GM12878 (cell line): ENCODE data around the gene TACC3. TPM values are rescaled to one million over a fixed set of nuclear protein-coding genes. Genes with fewer than 3 reads are reported as not detected.

Experiments used
- ATF7 ChIP-seq: fragments of 450-650 bp; IDR thresholded peaks from 2 replicates; pipeline ENCODE4 v1.6.1; 2016; ENCODE audit warnings: low read depth, mild to moderate bottlenecking
- CBFB ChIP-seq: IDR thresholded peaks from 2 replicates; pipeline ENCODE4 v1.6.1; 2016; ENCODE audit warnings: antibody characterized with exemption, low read depth
- CREM ChIP-seq: IDR thresholded peaks from 2 replicates; pipeline ENCODE4 v1.6.1; 2014; ENCODE audit warnings: antibody characterized with exemption, low read depth
- E4F1 ChIP-seq: fragments of 450-650 bp; IDR thresholded peaks from 2 replicates; pipeline ENCODE4 v1.6.1; 2018; ENCODE audit warnings: borderline replicate concordance, mild to moderate bottlenecking; ENCODE audit not compliant: partially characterized antibody
- ETV6 ChIP-seq, 2 experiments: fragments of 450-650 bp in 1 of 2; IDR thresholded peaks in 1 of 2; conservative IDR thresholded peaks in 1 of 2; 2 replicates each; pipeline ENCODE4 v1.6.1; 2014; ENCODE audit warnings: antibody characterized with exemption in 1 of 2, borderline replicate concordance in 1 of 2, low read depth in 1 of 2, mild to moderate bottlenecking in 1 of 2, moderate library complexity in 1 of 2
- HCFC1 ChIP-seq: fragments of 150-350 bp; IDR thresholded peaks from 2 replicates; pipeline ENCODE4 v1.6.1; 2014; ENCODE audit warnings: low read length
- IKZF1 ChIP-seq: fragments of 450-650 bp; conservative IDR thresholded peaks from 2 replicates; pipeline ENCODE4 v1.6.1; 2017; ENCODE audit warnings: antibody characterized with exemption, mild to moderate bottlenecking
- IKZF2 ChIP-seq, 2 experiments: fragments of 450-650 bp; IDR thresholded peaks; 2 replicates each; pipeline ENCODE4 v1.6.1; 2017; ENCODE audit warnings: mild to moderate bottlenecking in 2 of 2, moderate library complexity in 2 of 2
- NFXL1 ChIP-seq: fragments of 450-650 bp; IDR thresholded peaks from 2 replicates; pipeline ENCODE4 v1.6.1; 2017; ENCODE audit warnings: antibody characterized with exemption, mild to moderate bottlenecking, borderline replicate concordance
- POLR2AphosphoS5 ChIP-seq: IDR thresholded peaks from 2 replicates; pipeline ENCODE4 v1.6.1; 2011; ENCODE audit warnings: mild to moderate bottlenecking, low read length, inconsistent platforms
- RAD51 ChIP-seq: fragments of 450-650 bp; IDR thresholded peaks from 2 replicates; pipeline ENCODE4 v1.6.1; 2016; ENCODE audit warnings: moderate library complexity, mild to moderate bottlenecking, inconsistent platforms
- RCOR1 ChIP-seq: conservative IDR thresholded peaks from 2 replicates; pipeline ENCODE4 v1.6.1; 2012; ENCODE audit warnings: low read depth, low read length, improper control_type of control experiment
- SMARCA5 ChIP-seq: fragments of 450-650 bp; IDR thresholded peaks from 2 replicates; pipeline ENCODE4 v1.6.1; 2017; ENCODE audit warnings: mild to moderate bottlenecking
- SUZ12 ChIP-seq: fragments of 200-600 bp; sonication (generic); IDR thresholded peaks from one replicate; pipeline ENCODE4 v1.6.1; 2018; ENCODE audit warnings: antibody characterized with exemption, mild to moderate bottlenecking; ENCODE audit not compliant: unreplicated experiment
- ZNF687 ChIP-seq: fragments of 450-650 bp; IDR thresholded peaks from 2 replicates; pipeline ENCODE4 v1.6.1; 2017; ENCODE audit warnings: mild to moderate bottlenecking, moderate library complexity
- polyA plus RNA-seq, 11 experiments: library from polyadenylated mRNA; depleted of rRNA in 4 of 11; unstranded in 6 of 11; stranded (reverse) in 5 of 11; fragments of >200 nt; fragmentation: Nextera tagmentation in 4 of 11; fragmentation: Illumina TruSeq in 1 of 11; extraction: Ambion mirVana in 4 of 11; extraction: Trizol in 1 of 11; gene quantifications; 1 replicate in 1 of 11; 2 replicates in 10 of 11; pipeline versions ENCODE4 v1.2.1 to v1.2.3, GENCODE V29; 2011 to 2016; ENCODE audit warnings: inconsistent platforms in 2 of 11, missing spikeins in 2 of 11, low read depth in 1 of 11
- total RNA-seq, 4 experiments: library from RNA; depleted of rRNA in 3 of 4; stranded (reverse); fragments of >200 nt in 3 of 4; fragmentation: Illumina TruSeq in 1 of 4; extraction: Trizol in 1 of 4; gene quantifications; 2 replicates each; pipeline versions ENCODE4 v1.2.1 to v1.2.3, GENCODE V29; 2013 to 2021
- TF ChIP-seq, protein P1 (sequence below): fragments of 450-650 bp; IDR thresholded peaks from 2 replicates; pipeline ENCODE4 v1.6.1; 2016; ENCODE audit warnings: mild to moderate bottlenecking
- TF ChIP-seq, protein P2 (sequence below): fragments of 450-650 bp; IDR thresholded peaks from 2 replicates; pipeline ENCODE4 v1.6.1; 2017; ENCODE audit warnings: borderline replicate concordance
- TF ChIP-seq, protein P3 (sequence below): IDR thresholded peaks from 2 replicates; pipeline ENCODE4 v1.6.1; 2011; ENCODE audit warnings: borderline replicate concordance, low read depth, mild to moderate bottlenecking, moderate library complexity, low read length; ENCODE audit not compliant: insufficient read depth, poor library complexity, severe bottlenecking

TACC3 gene
- total and polyA plus RNA-seq, 10 of the 15 experiments (the other 5 are each of a cell fraction or from before 2014, with no cell fraction given) = 2.8 to 121 (median 73.3) TPM

- TF ChIP-seq E4F1 (peak; percentile 2), HCFC1 (peak; percentile 6; the same call in 1 of the 2 replicates), CREM (peak; percentile 81), IKZF2 (IDR thresholded peaks at IDR 0.05) (peak; percentile 39 to 46; a peak in 3 of 4 replicates), SUZ12 (no peak), RAD51 (no peak), POLR2AphosphoS5 (0 out of 2 replicates have a peak, but pooled peaks have one; percentile 17), RCOR1 (no peak), ZNF687 (no peak), CBFB (no peak), ETV6 (conservative IDR thresholded peaks at IDR 0.05 in 1 of 2, IDR thresholded peaks at IDR 0.05 in 1 of 2; ENCODE audit: borderline replicate concordance in 1 of 2, low read depth in 1 of 2) (no peak), IKZF1 (peak; percentile 24; the same call in 1 of the 2 replicates), ATF7 (no peak), SMARCA5 (0 out of 2 replicates have a peak, but pooled peaks have one; percentile 6), NFXL1 (no peak)
- TF ChIP-seq, protein P1, sequence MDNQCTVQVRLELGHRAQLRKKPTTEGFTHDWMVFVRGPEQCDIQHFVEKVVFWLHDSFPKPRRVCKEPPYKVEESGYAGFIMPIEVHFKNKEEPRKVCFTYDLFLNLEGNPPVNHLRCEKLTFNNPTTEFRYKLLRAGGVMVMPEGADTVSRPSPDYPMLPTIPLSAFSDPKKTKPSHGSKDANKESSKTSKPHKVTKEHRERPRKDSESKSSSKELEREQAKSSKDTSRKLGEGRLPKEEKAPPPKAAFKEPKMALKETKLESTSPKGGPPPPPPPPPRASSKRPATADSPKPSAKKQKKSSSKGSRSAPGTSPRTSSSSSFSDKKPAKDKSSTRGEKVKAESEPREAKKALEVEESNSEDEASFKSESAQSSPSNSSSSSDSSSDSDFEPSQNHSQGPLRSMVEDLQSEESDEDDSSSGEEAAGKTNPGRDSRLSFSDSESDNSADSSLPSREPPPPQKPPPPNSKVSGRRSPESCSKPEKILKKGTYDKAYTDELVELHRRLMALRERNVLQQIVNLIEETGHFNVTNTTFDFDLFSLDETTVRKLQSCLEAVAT = peak; percentile 50; the same call in 1 of the 2 replicates
- TF ChIP-seq, protein P2, sequence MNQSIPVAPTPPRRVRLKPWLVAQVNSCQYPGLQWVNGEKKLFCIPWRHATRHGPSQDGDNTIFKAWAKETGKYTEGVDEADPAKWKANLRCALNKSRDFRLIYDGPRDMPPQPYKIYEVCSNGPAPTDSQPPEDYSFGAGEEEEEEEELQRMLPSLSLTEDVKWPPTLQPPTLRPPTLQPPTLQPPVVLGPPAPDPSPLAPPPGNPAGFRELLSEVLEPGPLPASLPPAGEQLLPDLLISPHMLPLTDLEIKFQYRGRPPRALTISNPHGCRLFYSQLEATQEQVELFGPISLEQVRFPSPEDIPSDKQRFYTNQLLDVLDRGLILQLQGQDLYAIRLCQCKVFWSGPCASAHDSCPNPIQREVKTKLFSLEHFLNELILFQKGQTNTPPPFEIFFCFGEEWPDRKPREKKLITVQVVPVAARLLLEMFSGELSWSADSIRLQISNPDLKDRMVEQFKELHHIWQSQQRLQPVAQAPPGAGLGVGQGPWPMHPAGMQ = peak; percentile 68; the same call in 1 of the 2 replicates
- TF ChIP-seq, protein P3, sequence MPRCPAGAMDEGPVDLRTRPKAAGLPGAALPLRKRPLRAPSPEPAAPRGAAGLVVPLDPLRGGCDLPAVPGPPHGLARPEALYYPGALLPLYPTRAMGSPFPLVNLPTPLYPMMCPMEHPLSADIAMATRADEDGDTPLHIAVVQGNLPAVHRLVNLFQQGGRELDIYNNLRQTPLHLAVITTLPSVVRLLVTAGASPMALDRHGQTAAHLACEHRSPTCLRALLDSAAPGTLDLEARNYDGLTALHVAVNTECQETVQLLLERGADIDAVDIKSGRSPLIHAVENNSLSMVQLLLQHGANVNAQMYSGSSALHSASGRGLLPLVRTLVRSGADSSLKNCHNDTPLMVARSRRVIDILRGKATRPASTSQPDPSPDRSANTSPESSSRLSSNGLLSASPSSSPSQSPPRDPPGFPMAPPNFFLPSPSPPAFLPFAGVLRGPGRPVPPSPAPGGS = peak; percentile 0
These were observed 8.1 kb upstream of the TACC3 start (continued) for GRCh38 chr4:1713003-1713851.
